Stimulated activated CD4-positive, alpha-beta T cell treated with anti-CD3 and anti-CD28 coated beads, Interleukin-1b, Interleukin-23, amount 100 ng/mL, for 1 hour (primary cell): Measurements from ENCODE around the gene ATRX.
"Not testable (repeated sequence)": the region's sequence is repeated elsewhere in the genome, so short reads cannot be mapped to it uniquely, and the experiment has no call there.

Experiments
- DNase-seq, 2 donors: peaks; one replicate each; pipeline ENCODE4 v3.0.0-alpha.2; 2020; ENCODE audit warnings: low read depth in 2 of 2

ATRX gene

GRCh38 chrX:77621453-77621852 is 164.6 kb downstream of the ATRX start:
- not testable (repeated sequence) for DNase-seq

- no peak for DNase-seq
Observed at GRCh38 chrX:77617206-77617605, 168.8 kb downstream of the ATRX start.

- DNase-seq, result no peak
Observed at GRCh38 chrX:77603635-77604336, 182.2 kb downstream of the ATRX start.

DNA sequence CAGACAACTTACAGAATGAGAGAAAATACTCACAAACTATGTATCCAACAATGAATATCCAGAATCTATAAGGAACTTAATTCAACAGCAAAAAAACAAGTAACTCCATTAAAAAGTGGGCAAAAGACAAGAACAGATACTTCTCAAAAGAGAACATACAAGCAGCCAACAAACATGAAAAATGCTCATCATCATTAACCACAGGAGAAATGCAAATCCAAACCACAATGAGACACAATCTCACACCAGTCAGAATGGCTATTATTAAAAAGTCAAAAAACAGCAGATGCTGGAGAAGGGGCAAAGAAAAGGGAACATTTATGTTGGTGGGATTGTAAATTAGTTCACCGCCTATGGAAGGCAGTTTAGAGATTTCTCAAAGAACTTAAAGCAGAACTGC is 188.5 kb downstream of the ATRX start:
- DNase-seq, result no peak

DNA sequence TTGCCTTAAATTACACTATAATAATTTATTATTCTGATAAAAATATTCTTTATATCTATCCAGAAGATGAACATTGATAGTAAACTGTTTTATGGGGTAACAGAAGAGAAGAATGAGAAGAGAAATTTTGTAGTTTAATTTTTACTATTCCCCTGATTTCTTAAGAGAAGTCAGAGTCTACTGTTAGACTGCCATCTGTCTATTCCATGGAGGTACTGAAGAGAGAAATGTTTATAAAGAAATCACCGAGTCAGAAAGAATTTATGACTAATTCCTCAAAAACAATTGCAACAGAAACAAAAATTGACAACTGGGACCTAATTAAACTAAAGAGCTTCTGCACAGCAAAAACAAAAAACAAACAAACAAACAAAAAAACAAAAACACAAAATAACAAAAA is 188.9 kb downstream of the ATRX start:
- no peak for DNase-seq

DNA sequence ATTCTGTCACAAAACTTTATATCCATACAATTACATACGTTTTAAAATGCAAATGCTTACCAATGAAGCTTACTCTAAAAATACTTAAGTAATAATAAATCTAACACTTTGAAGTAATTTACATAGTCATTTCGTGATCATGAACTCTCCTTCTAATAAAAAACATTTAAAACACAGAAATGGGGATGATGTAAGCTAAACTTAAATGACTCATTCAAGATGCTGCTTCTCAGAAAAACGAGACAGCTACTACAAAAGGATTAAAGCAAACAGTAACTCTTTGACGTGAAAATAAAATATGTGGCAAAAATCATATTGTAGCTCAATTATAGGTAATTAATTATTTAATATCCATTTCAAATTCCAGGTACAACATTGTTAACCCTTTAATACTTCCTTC is 190.2 kb downstream of the ATRX start:
- no peak for DNase-seq

DNA sequence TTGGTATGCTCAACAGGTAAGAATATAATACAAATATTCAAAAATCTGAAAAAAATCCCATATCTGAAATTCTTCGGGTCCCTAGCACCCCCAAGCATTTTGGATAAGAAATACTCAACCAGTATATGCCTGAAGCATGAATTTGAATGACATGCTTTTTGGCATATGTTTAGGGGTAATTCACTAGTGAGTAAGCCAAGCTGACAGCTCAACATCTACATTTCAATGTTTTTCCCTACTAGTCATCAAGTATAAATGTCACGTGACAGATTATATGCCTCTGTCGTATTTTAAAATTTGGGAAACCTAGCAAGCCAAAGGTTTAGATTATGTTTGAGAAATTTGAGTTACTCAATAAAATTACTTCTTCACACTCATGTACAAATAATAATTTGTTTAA is 213.7 kb downstream of the ATRX start:
- no peak for DNase-seq

GRCh38 chrX:77565278-77565677 is 220.7 kb downstream of the ATRX start:
- DNase-seq, result no peak

GRCh38 chrX:77564823-77565222 is 221.2 kb downstream of the ATRX start:
- no peak for DNase-seq

- no peak for DNase-seq
Observed at GRCh38 chrX:77561372-77561771, 224.6 kb downstream of the ATRX start.

- no peak for DNase-seq
Observed at GRCh38 chrX:77556276-77556675, 229.7 kb downstream of the ATRX start.

GRCh38 chrX:77548751-77549150 is 237.3 kb downstream of the ATRX start:
- no peak for DNase-seq

GRCh38 chrX:77539778-77540177 is 246.2 kb downstream of the ATRX start:
- DNase-seq, result not testable (repeated sequence)

DNA sequence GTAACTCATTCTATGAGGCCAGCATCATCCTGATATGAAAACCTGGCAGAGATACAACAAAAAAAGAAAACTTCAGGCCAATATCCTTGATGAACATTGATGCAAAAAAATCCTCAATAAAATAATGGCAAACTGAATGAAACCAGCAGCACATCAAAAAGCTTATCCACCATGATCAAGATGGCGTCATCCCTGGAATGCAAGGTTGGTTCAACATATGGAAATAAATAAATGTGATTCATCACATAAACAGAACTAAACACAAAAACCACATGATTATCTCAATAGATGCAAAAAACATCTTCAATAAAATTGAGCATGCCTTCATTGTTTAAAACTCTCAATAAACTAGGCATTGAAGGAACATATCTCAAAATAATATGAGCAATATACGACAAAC is 254.8 kb downstream of the ATRX start:
- not testable (repeated sequence) for DNase-seq

- no peak for DNase-seq
Observed at GRCh38 chrX:77528034-77528433, 258.0 kb downstream of the ATRX start.

DNA sequence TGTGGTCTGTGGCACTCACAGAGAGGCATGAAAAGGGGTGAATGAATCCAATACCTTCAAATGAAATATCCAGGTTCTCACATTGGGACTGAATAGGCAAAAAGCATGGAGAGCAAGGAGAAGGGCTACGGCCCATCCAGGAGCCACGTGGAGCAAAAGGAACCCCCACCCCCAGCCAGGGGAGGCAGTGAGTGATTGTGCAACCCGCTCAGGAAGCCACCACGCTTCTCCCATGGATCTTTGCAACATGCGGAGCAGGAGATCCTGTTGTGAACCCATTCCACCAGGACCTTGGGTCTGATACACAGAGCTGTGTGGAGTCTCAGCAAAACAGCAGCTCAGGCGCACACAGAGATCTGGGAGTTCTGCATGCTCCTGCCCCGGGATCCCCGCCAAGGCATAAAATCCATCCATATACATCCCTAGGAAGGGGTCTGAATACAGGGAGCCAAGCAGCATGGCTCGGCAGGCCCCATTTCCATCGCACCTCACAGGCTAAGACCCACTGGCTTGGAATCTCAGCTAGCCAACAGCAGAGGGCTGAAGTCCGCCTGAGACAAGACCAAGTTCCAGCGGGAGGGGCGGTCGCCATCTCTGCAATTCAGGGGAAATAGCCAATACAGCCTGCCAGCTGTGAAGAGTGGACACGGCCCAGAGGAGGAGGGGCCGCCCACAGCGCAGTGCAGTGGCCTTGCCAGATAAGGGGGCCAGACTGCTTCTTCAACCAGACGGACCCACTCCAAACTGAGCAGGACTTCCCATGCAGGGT is 258.6 kb downstream of the ATRX start:
- no peak for DNase-seq

- DNase-seq, result no peak
Observed at GRCh38 chrX:77519765-77520164, 266.3 kb downstream of the ATRX start.

GRCh38 chrX:77514177-77514576 is 271.8 kb downstream of the ATRX start:
- DNase-seq, result no peak

- DNase-seq, result no peak
Observed at GRCh38 chrX:77510007-77510406, 276.0 kb downstream of the ATRX start.

GRCh38 chrX:77505227-77505626 is 280.8 kb downstream of the ATRX start:
- DNase-seq, result no peak

GRCh38 chrX:77502951-77503525 is 283.0 kb downstream of the ATRX start:
- no peak for DNase-seq

GRCh38 chrX:77500164-77500563 is 285.9 kb downstream of the ATRX start:
- DNase-seq, result not testable (repeated sequence)
